ENCODE results near the gene FGFRL1. TPM values are rescaled to one million over a fixed set of nuclear protein-coding genes. Genes with fewer than 3 reads are reported as not detected.

Gene FGFRL1
- total and polyA plus RNA-seq, 2 of the 13 experiments (the other 11 are each of a cell fraction or from before 2014, with no cell fraction given), result 19.1 to 30.6 TPM

DNA sequence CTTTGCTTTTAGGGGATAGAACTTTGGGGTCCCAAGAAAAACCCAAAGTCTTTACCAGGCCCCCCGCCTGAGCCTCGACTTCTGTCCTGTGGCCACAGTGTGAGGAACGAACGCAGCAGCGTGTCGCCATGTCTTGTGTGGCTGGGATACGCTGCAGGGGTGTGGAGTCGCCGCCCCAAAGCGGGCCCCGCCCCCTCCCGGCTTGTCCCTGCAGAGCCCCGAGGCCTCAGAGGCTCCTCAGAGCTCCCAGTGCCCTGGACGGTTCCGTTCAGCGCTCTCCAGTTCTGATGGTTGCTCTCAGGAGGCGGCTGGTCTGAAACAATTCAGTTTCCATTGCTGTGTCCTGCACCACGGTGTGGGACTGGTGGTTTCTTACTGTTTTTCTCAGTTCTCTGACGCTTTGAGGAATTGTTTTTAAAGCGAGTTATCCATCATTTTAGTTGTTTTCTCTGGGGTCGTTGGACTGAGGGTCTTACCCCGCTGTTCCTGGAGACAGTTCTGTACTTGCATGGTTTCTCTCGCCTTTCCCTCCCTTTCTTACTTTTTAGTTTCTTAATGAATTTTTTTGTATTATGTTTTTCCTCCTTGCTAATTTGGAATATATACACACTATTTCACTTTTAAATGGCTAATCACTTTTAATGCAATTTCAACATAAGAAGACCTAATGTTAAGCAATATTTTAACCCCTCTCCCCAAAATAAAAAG, 26.1 kb upstream of the FGFRL1 start (continued):
- no peak for TF ChIP-seq TGIF2 (CRISPR knock-in tag; IDR thresholded peaks at IDR 0.05)
- TF ChIP-seq, protein P1, sequence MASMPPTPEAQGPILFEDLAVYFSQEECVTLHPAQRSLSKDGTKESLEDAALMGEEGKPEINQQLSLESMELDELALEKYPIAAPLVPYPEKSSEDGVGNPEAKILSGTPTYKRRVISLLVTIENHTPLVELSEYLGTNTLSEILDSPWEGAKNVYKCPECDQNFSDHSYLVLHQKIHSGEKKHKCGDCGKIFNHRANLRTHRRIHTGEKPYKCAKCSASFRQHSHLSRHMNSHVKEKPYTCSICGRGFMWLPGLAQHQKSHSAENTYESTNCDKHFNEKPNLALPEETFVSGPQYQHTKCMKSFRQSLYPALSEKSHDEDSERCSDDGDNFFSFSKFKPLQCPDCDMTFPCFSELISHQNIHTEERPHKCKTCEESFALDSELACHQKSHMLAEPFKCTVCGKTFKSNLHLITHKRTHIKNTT (CRISPR knock-in tag; IDR thresholded peaks at IDR 0.05), result no peak
- no peak for TF ChIP-seq PCBP2 (optimal IDR thresholded peaks at IDR 0.05; ENCODE audit: low read depth, low read length, poor library complexity, severe bottlenecking)
- TF ChIP-seq ZNF263 (CRISPR knock-in tag; IDR thresholded peaks at IDR 0.05), result no peak
- TF ChIP-seq ATF7 (IDR thresholded peaks at IDR 0.05), result no peak
- TF ChIP-seq ATF7 (CRISPR knock-in tag; IDR thresholded peaks at IDR 0.05), result no peak
- no peak for TF ChIP-seq NKX3-1 (CRISPR knock-in tag; IDR thresholded peaks at IDR 0.05)
- TF ChIP-seq ZNF878 (CRISPR knock-in tag; IDR thresholded peaks at IDR 0.05), result no peak
- TF ChIP-seq, protein P2, sequence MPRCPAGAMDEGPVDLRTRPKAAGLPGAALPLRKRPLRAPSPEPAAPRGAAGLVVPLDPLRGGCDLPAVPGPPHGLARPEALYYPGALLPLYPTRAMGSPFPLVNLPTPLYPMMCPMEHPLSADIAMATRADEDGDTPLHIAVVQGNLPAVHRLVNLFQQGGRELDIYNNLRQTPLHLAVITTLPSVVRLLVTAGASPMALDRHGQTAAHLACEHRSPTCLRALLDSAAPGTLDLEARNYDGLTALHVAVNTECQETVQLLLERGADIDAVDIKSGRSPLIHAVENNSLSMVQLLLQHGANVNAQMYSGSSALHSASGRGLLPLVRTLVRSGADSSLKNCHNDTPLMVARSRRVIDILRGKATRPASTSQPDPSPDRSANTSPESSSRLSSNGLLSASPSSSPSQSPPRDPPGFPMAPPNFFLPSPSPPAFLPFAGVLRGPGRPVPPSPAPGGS (CRISPR knock-in tag; IDR thresholded peaks at IDR 0.05), result no peak
- TF ChIP-seq ZNF547 (CRISPR knock-in tag; IDR thresholded peaks at IDR 0.05), result no peak
- TF ChIP-seq PPARG (CRISPR knock-in tag; conservative IDR thresholded peaks at IDR 0.05), result no peak
- TF ChIP-seq SPEN (CRISPR knock-in tag; IDR thresholded peaks at IDR 0.05; ENCODE audit: low read depth), result peak; percentile 52; the same call in 1 of the 2 replicates
- TF ChIP-seq ZNF329 (CRISPR knock-in tag; IDR thresholded peaks at IDR 0.05; ENCODE audit: low read depth), result no peak
- TF ChIP-seq, protein P3, sequence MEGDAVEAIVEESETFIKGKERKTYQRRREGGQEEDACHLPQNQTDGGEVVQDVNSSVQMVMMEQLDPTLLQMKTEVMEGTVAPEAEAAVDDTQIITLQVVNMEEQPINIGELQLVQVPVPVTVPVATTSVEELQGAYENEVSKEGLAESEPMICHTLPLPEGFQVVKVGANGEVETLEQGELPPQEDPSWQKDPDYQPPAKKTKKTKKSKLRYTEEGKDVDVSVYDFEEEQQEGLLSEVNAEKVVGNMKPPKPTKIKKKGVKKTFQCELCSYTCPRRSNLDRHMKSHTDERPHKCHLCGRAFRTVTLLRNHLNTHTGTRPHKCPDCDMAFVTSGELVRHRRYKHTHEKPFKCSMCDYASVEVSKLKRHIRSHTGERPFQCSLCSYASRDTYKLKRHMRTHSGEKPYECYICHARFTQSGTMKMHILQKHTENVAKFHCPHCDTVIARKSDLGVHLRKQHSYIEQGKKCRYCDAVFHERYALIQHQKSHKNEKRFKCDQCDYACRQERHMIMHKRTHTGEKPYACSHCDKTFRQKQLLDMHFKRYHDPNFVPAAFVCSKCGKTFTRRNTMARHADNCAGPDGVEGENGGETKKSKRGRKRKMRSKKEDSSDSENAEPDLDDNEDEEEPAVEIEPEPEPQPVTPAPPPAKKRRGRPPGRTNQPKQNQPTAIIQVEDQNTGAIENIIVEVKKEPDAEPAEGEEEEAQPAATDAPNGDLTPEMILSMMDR (CRISPR knock-in tag; IDR thresholded peaks at IDR 0.05), result peak; percentile 49
- TF ChIP-seq ZBTB3 (CRISPR knock-in tag; IDR thresholded peaks at IDR 0.05; ENCODE audit: borderline replicate concordance, low read depth), result no peak
- no peak for TF ChIP-seq PRMT3 (CRISPR knock-in tag; IDR thresholded peaks at IDR 0.05; ENCODE audit: borderline replicate concordance, low read depth)
- no peak for TF ChIP-seq ZIK1 (CRISPR knock-in tag; IDR thresholded peaks at IDR 0.05; ENCODE audit: borderline replicate concordance, low read depth)
- TF ChIP-seq SP1 (IDR thresholded peaks at IDR 0.05), result no peak
- peak; percentile 71 for TF ChIP-seq SP1 (CRISPR knock-in tag; IDR thresholded peaks at IDR 0.05)
- TF ChIP-seq SRSF9 (IDR thresholded peaks at IDR 0.05; ENCODE audit: borderline replicate concordance, insufficient read depth, low read depth, low read length, poor library complexity, severe bottlenecking), result no peak
- TF ChIP-seq, protein P4, sequence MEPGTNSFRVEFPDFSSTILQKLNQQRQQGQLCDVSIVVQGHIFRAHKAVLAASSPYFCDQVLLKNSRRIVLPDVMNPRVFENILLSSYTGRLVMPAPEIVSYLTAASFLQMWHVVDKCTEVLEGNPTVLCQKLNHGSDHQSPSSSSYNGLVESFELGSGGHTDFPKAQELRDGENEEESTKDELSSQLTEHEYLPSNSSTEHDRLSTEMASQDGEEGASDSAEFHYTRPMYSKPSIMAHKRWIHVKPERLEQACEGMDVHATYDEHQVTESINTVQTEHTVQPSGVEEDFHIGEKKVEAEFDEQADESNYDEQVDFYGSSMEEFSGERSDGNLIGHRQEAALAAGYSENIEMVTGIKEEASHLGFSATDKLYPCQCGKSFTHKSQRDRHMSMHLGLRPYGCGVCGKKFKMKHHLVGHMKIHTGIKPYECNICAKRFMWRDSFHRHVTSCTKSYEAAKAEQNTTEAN (CRISPR knock-in tag; conservative IDR thresholded peaks at IDR 0.05), result no peak
- no peak for TF ChIP-seq HOXD1 (CRISPR knock-in tag; IDR thresholded peaks at IDR 0.05)
- no peak for TF ChIP-seq PLRG1 (conservative IDR thresholded peaks at IDR 0.05)

Measured in HepG2 (cell line).